ENCODE data around the gene STRIT1. TPM values are rescaled to one million over a fixed set of nuclear protein-coding genes. Genes with fewer than 3 reads are reported as not detected.

STRIT1 gene
- total RNA-seq, 1 experiment from 2014 or later, result not detected

DNA sequence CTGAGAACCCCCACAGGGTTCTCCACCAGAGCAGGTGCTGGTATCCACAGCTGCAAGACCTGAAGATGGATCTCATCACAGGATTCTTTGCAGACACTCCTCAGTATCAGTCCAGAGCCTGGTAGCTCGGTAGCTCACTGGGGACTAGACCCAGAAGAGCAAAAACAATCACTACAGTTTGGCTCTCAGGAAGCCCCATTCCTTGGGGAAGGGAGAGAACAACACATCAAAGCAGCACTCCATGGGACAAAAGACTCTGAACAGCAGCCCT lies 22.2 kb downstream of the STRIT1 start:
- Histone ChIP-seq H2AFZ (ENCODE audit: low read length) (peak overlapping the region; percentile 63; the same call in 1 of the 2 replicates), H3F3A (ENCODE audit: low read length, unreplicated experiment) (no peaks in the 10 kb centered on the region), H3K27me3 (ENCODE audit: low read length) (no peaks in the 10 kb centered on the region), H3K4me1 (ENCODE audit: insufficient read depth, low read length) (peaks cover 24% of the 10 kb centered on the region), H3K4me3 (ENCODE audit: low read length) (no peak overlapping the region), H3K27ac (ENCODE audit: low read length) (peak overlapping the region; percentile 82), H3K9ac (ENCODE audit: low read length) (no peak overlapping the region), H3K9me3 (ENCODE audit: low read length) (no peaks in the 10 kb centered on the region), H3K9me2 (replicated peaks; ENCODE audit: low read length) (no peaks in the 10 kb centered on the region), H3K36me3 (ENCODE audit: low read depth, low read length) (no peaks in the 10 kb centered on the region), H3K4me2 (ENCODE audit: low read length) (peak overlapping the region; percentile 74), H3K79me2 (ENCODE audit: low read length) (no peaks in the 10 kb centered on the region), H4K20me1 (ENCODE audit: low read length) (no peaks in the 10 kb centered on the region)
- ChIA-PET POLR2A (ENCODE audit: unreplicated experiment) (no interaction called here), CTCF (no interaction called here)
- TF ChIP-seq EZH2 (IDR thresholded peaks at IDR 0.05; ENCODE audit: low read length, unreplicated experiment) (no peak), EZH2phosphoT487 (IDR thresholded peaks at IDR 0.05; ENCODE audit: borderline replicate concordance, low read length) (no peak)
- TF ChIP-seq, protein P1, sequence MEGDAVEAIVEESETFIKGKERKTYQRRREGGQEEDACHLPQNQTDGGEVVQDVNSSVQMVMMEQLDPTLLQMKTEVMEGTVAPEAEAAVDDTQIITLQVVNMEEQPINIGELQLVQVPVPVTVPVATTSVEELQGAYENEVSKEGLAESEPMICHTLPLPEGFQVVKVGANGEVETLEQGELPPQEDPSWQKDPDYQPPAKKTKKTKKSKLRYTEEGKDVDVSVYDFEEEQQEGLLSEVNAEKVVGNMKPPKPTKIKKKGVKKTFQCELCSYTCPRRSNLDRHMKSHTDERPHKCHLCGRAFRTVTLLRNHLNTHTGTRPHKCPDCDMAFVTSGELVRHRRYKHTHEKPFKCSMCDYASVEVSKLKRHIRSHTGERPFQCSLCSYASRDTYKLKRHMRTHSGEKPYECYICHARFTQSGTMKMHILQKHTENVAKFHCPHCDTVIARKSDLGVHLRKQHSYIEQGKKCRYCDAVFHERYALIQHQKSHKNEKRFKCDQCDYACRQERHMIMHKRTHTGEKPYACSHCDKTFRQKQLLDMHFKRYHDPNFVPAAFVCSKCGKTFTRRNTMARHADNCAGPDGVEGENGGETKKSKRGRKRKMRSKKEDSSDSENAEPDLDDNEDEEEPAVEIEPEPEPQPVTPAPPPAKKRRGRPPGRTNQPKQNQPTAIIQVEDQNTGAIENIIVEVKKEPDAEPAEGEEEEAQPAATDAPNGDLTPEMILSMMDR (conservative IDR thresholded peaks at IDR 0.05; ENCODE audit: low read depth, low read length), result no peak
- ATAC-seq (no peak), DNase-seq (no peak)
- intact Hi-C loops (cut with micrococcal nuclease), result no loop called here
- BruUV-seq (replicated peaks), result no TSS peak

DNA sequence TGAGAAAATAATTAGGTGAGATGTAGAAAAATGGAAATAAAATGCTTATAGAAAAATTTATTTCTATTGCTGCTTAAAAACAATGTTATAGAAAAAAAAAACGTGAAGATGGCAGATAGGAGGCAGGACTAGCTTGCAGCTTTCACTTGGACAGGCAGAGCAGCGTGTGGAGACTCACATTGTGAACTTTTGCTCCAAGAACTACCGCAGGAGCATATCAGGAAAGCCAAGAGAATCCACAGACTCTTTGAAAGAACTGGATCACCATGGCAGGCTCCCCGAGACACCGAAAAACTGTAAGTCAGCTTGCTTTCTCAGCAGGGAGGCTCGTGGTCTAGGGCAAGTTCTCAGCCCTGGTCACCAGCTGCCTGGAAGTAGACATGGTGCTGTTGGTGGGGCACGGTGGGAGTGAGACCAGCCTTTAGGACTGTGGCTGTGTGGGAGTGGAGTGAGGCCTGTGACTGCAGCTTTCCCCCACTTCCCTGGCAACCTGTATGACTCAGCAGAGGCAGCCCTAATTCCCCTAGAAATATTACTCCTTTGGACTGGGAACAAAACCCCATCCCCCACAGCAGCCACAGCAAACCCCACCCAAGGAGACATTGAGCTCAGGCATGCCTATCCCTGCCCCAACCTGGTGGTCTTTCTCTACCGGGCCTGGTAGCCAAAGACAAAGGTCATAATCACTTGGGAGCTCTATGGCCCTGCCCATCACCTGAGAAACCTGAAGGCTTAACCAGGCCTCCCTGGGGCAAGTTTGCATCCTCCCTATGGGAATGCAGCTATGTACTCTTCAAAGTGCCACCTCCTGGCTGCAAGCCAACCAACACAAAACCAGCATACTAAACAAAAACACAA lies 22.8 kb downstream of the STRIT1 start:
- intact Hi-C loops (cut with micrococcal nuclease), result no loop called here
- POLR2A ChIA-PET (ENCODE audit: unreplicated experiment), result no interaction called here

More for the DNA sequence above, 22.8 kb downstream of the STRIT1 start:
- Histone ChIP-seq H3K9me3 (ENCODE audit: low read length) (no peaks in the 10 kb centered on the region), H3K4me3 (ENCODE audit: low read length) (peak overlapping the region; percentile 32; the same call in 1 of the 2 replicates), H2AFZ (ENCODE audit: low read length) (peak overlapping the region; percentile 63), H3F3A (ENCODE audit: low read length, unreplicated experiment) (no peaks in the 10 kb centered on the region), H3K79me2 (ENCODE audit: low read length) (no peaks in the 10 kb centered on the region), H3K36me3 (ENCODE audit: low read depth, low read length) (no peaks in the 10 kb centered on the region), H3K9ac (ENCODE audit: low read length) (peak overlapping the region; percentile 32), H3K27me3 (ENCODE audit: low read length) (no peaks in the 10 kb centered on the region), H3K9me2 (replicated peaks; ENCODE audit: low read length) (no peaks in the 10 kb centered on the region), H3K4me2 (ENCODE audit: low read length) (peak overlapping the region; percentile 74), H3K27ac (ENCODE audit: low read length) (peak overlapping the region; percentile 82), H4K20me1 (ENCODE audit: low read length) (no peaks in the 10 kb centered on the region), H3K4me1 (ENCODE audit: insufficient read depth, low read length) (peaks cover 24% of the 10 kb centered on the region)
- ATAC-seq, result peak; percentile 65
- BruUV-seq (replicated peaks), result no TSS peak
- CTCF ChIA-PET, result no interaction called here
- DNase-seq, result peak; percentile 49
- TF ChIP-seq, protein P1 (conservative IDR thresholded peaks at IDR 0.05; ENCODE audit: low read depth, low read length), result no peak
- no peak for TF ChIP-seq EZH2phosphoT487 (IDR thresholded peaks at IDR 0.05; ENCODE audit: borderline replicate concordance, low read length)
